GM04503 (cell line): ENCODE results near the gene PRR5.
A peak's percentile ranks its signal among the peaks of the same experiment; 100 is the strongest.

Experiments
- DNase-seq: peaks from one replicate; pipeline ENCODE4 v3.0.0-alpha.2; 2012; ENCODE audit warnings: low read depth

PRR5 gene

GRCh38 chr22:44693756-44694155 lies 8.2 kb upstream of the PRR5 start:
- DNase-seq, result no peak

GRCh38 chr22:44697423-44698141 lies 4.4 kb upstream of the PRR5 start:
- no peak for DNase-seq

GRCh38 chr22:44698531-44699421 lies 3.2 kb upstream of the PRR5 start:
- DNase-seq, result peak; percentile 96

GRCh38 chr22:44700456-44700855 lies 1.5 kb upstream of the PRR5 start:
- no peak for DNase-seq

GRCh38 chr22:44701187-44701790 lies 715 bp upstream of the PRR5 start:
- no peak for DNase-seq

GRCh38 chr22:44702479-44703198 lies 635 bp downstream of the PRR5 start:
- DNase-seq, result no peak

- DNase-seq, result no peak
Measured at GRCh38 chr22:44703255-44703870, 1.4 kb downstream of the PRR5 start.

- no peak for DNase-seq
Measured at GRCh38 chr22:44704159-44705021, 2.4 kb downstream of the PRR5 start.

GRCh38 chr22:44705022-44705297 lies 3.0 kb downstream of the PRR5 start:
- no peak for DNase-seq

GRCh38 chr22:44706488-44706887 lies 4.5 kb downstream of the PRR5 start:
- no peak for DNase-seq

GRCh38 chr22:44707178-44707577 lies 5.2 kb downstream of the PRR5 start:
- DNase-seq, result no peak

- no peak for DNase-seq
Measured at GRCh38 chr22:44707752-44708151, 5.7 kb downstream of the PRR5 start.

- no peak for DNase-seq
Measured at GRCh38 chr22:44709881-44710392, 7.9 kb downstream of the PRR5 start.

GRCh38 chr22:44710474-44711240 lies 8.7 kb downstream of the PRR5 start:
- no peak for DNase-seq

- no peak for DNase-seq
Measured at GRCh38 chr22:44711241-44711560, 9.2 kb downstream of the PRR5 start.

GRCh38 chr22:44711690-44712555 lies 9.9 kb downstream of the PRR5 start:
- DNase-seq, result no peak

- no peak for DNase-seq
Measured at GRCh38 chr22:44712962-44713361, 11.0 kb downstream of the PRR5 start.

GRCh38 chr22:44714703-44715350 lies 12.8 kb downstream of the PRR5 start:
- DNase-seq, result no peak

- DNase-seq, result no peak
Measured at GRCh38 chr22:44718418-44718817, 16.4 kb downstream of the PRR5 start.
